ENCODE data around the gene ZNG1A.
"Not testable (repeated sequence)": the region's sequence is repeated elsewhere in the genome, so short reads cannot be mapped to it uniquely, and the experiment has no call there.

ZNG1A gene

GRCh38 chr9:221989-222776 lies 43.3 kb upstream of the ZNG1A start:
- no peak overlapping the region for H3K4me3 ChIP-seq (ENCODE audit: severe bottlenecking)
- H3K9me3 ChIP-seq (ENCODE audit: severe bottlenecking) = no peaks in the 10 kb centered on the region
- no peak overlapping the region for H3K27ac ChIP-seq (ENCODE audit: poor library complexity, severe bottlenecking)
- DNase-seq (ENCODE audit: low spot score) (no peak), ATAC-seq (ENCODE audit: low read depth) (no peak)
- no peaks in the 10 kb centered on the region for H3K27me3 ChIP-seq (ENCODE audit: insufficient read depth, poor library complexity, severe bottlenecking)
- no peaks in the 10 kb centered on the region for H3K36me3 ChIP-seq (ENCODE audit: low read depth)
- TF ChIP-seq CTCF (IDR thresholded peaks at IDR 0.05; ENCODE audit: poor library complexity, severe bottlenecking) = no peak
- H3K4me1 ChIP-seq (ENCODE audit: insufficient read depth, poor library complexity, severe bottlenecking) = no peaks in the 10 kb centered on the region

GRCh38 chr9:219670-220365 lies 41.0 kb upstream of the ZNG1A start:
- H3K27me3 ChIP-seq (ENCODE audit: insufficient read depth, poor library complexity, severe bottlenecking) = peaks cover 15% of the 10 kb centered on the region
- no peak overlapping the region for H3K27ac ChIP-seq (ENCODE audit: poor library complexity, severe bottlenecking)
- H3K9me3 ChIP-seq (ENCODE audit: severe bottlenecking) = no peaks in the 10 kb centered on the region
- DNase-seq (ENCODE audit: low spot score) (no peak), ATAC-seq (ENCODE audit: low read depth) (no peak)
- H3K4me3 ChIP-seq (ENCODE audit: severe bottlenecking) = no peak overlapping the region
- no peak for TF ChIP-seq CTCF (IDR thresholded peaks at IDR 0.05; ENCODE audit: poor library complexity, severe bottlenecking)
- H3K4me1 ChIP-seq (ENCODE audit: insufficient read depth, poor library complexity, severe bottlenecking) = no peaks in the 10 kb centered on the region
- H3K36me3 ChIP-seq (ENCODE audit: low read depth) = no peaks in the 10 kb centered on the region

- H3K27me3 ChIP-seq (ENCODE audit: insufficient read depth, poor library complexity, severe bottlenecking) = peaks cover 22% of the 10 kb centered on the region
- ATAC-seq (ENCODE audit: low read depth); H3K4me3 ChIP-seq (ENCODE audit: severe bottlenecking); H3K9me3 ChIP-seq (ENCODE audit: severe bottlenecking); H3K27ac ChIP-seq (ENCODE audit: poor library complexity, severe bottlenecking); DNase-seq (ENCODE audit: low spot score); H3K36me3 ChIP-seq (ENCODE audit: low read depth); H3K4me1 ChIP-seq (ENCODE audit: insufficient read depth, poor library complexity, severe bottlenecking): not testable (repeated sequence)
These were observed 40.2 kb upstream of the ZNG1A start for GRCh38 chr9:219036-219435.

- DNase-seq (ENCODE audit: low spot score) (no peak), ATAC-seq (ENCODE audit: low read depth) (no peak)
- Histone ChIP-seq H3K9me3 (ENCODE audit: severe bottlenecking) (no peaks in the 10 kb centered on the region), H3K4me3 (ENCODE audit: severe bottlenecking) (no peak overlapping the region), H3K27me3 (ENCODE audit: insufficient read depth, poor library complexity, severe bottlenecking) (peaks cover 33% of the 10 kb centered on the region), H3K4me1 (ENCODE audit: insufficient read depth, poor library complexity, severe bottlenecking) (no peaks in the 10 kb centered on the region), H3K27ac (ENCODE audit: poor library complexity, severe bottlenecking) (no peak overlapping the region), H3K36me3 (ENCODE audit: low read depth) (no peaks in the 10 kb centered on the region)
- TF ChIP-seq CTCF (IDR thresholded peaks at IDR 0.05; ENCODE audit: poor library complexity, severe bottlenecking) = no peak
These were observed 39.1 kb upstream of the ZNG1A start for GRCh38 chr9:217950-218349.

GRCh38 chr9:216866-217265 lies 38.0 kb upstream of the ZNG1A start:
- Histone ChIP-seq H3K27ac (ENCODE audit: poor library complexity, severe bottlenecking) (no peak overlapping the region), H3K36me3 (ENCODE audit: low read depth) (no peaks in the 10 kb centered on the region), H3K27me3 (ENCODE audit: insufficient read depth, poor library complexity, severe bottlenecking) (peaks cover 39% of the 10 kb centered on the region), H3K4me3 (ENCODE audit: severe bottlenecking) (no peak overlapping the region), H3K4me1 (ENCODE audit: insufficient read depth, poor library complexity, severe bottlenecking) (no peaks in the 10 kb centered on the region), H3K9me3 (ENCODE audit: severe bottlenecking) (no peaks in the 10 kb centered on the region)
- no peak for ATAC-seq (ENCODE audit: low read depth)
- TF ChIP-seq CTCF (IDR thresholded peaks at IDR 0.05; ENCODE audit: poor library complexity, severe bottlenecking) = no peak
- DNase-seq (ENCODE audit: low spot score) = no peak

Data from RWPE2 (cell line).